ENCODE results near the gene CNGA3.
A peak's percentile ranks its signal among the peaks of the same experiment; 100 is the strongest.

Gene CNGA3

GRCh38 chr2:98445177-98445682, 99.0 kb downstream of the CNGA3 start:
- DNase-seq: peak; percentile 43 to 44

- DNase-seq: peak; percentile 47 to 48
These were observed 99.7 kb downstream of the CNGA3 start for GRCh38 chr2:98445683-98446581.

GRCh38 chr2:98446850-98447249, 100.6 kb downstream of the CNGA3 start:
- DNase-seq: no peak
